SK-N-MC (cell line): Measurements from ENCODE around the gene POR.

Source experiments
- DNase-seq: peaks from one replicate; pipeline ENCODE4 v3.0.0-alpha.2; 2011; ENCODE audit warnings: low read depth, low spot score
- H3K27ac ChIP-seq: fragments of 200-600 bp; sonication (generic); 2 replicates; pipeline ENCODE4 v1.5.1; 2016; ENCODE audit warnings: mixed run types
- H3K36me3 ChIP-seq: fragments of 200-600 bp; sonication (generic); 2 replicates; pipeline ENCODE4 v1.6.1; 2017; ENCODE audit warnings: antibody characterized with exemption, low read length, mixed read lengths; ENCODE audit not compliant: insufficient read depth
- H3K4me3 ChIP-seq: fragments of 200-600 bp; sonication (generic); 2 replicates; pipeline ENCODE4 v1.5.1; 2016
- H3K9ac ChIP-seq: fragments of 200-600 bp; sonication (generic); 2 replicates; pipeline ENCODE4 v1.8.0; 2017; ENCODE audit warnings: mixed run types, mixed read lengths; ENCODE audit not compliant: insufficient read length
- H3K9me3 ChIP-seq: fragments of 200-600 bp; sonication (generic); 2 replicates; pipeline ENCODE4 v1.6.1; 2017; ENCODE audit warnings: low read depth, mild to moderate bottlenecking, antibody characterized with exemption, low read length, moderate library complexity, mixed read lengths
- EZH2 ChIP-seq: fragments of 200-600 bp; sonication (generic); IDR thresholded peaks from one replicate; pipeline ENCODE4 v1.6.1; 2017; ENCODE audit warnings: antibody characterized with exemption
- FOXP2 ChIP-seq: optimal IDR thresholded peaks from 2 replicates; pipeline ENCODE3; 2011; ENCODE audit warnings: mild to moderate bottlenecking, moderate library complexity; ENCODE audit not compliant: insufficient read depth; ENCODE audit errors: extremely low read length, control extremely low read depth
- POLR2AphosphoS5 ChIP-seq: IDR thresholded peaks from 2 replicates; pipeline ENCODE4 v1.6.1; 2012; ENCODE audit warnings: mild to moderate bottlenecking, low read depth, low read length, borderline replicate concordance

The POR gene

GRCh38 chr7:75982306-75983064 is 67.5 kb downstream of the POR start:
- H3K9ac ChIP-seq: no peak overlapping the region
- no peaks in the 10 kb centered on the region; the same call in 1 of the 2 replicates for H3K36me3 ChIP-seq
- H3K9me3 ChIP-seq: no peaks in the 10 kb centered on the region
- H3K27ac ChIP-seq: no peak overlapping the region
- TF ChIP-seq EZH2: no peak
- TF ChIP-seq FOXP2: no peak
- no peak for DNase-seq
- no peak overlapping the region for H3K4me3 ChIP-seq

GRCh38 chr7:75983471-75984129 is 68.6 kb downstream of the POR start:
- Histone ChIP-seq H3K36me3 (no peaks in the 10 kb centered on the region; the same call in 1 of the 2 replicates), H3K27ac (no peak overlapping the region), H3K9ac (no peak overlapping the region), H3K9me3 (no peaks in the 10 kb centered on the region), H3K4me3 (no peak overlapping the region)
- TF ChIP-seq EZH2: no peak
- no peak for TF ChIP-seq POLR2AphosphoS5
- TF ChIP-seq FOXP2: no peak
- DNase-seq: no peak

- DNase-seq: no peak
- TF ChIP-seq EZH2: no peak
- TF ChIP-seq FOXP2: no peak
- no peak for TF ChIP-seq POLR2AphosphoS5
- no peak overlapping the region for H3K9ac ChIP-seq
- no peaks in the 10 kb centered on the region for H3K9me3 ChIP-seq
- H3K4me3 ChIP-seq: no peak overlapping the region
- no peak overlapping the region for H3K27ac ChIP-seq
- H3K36me3 ChIP-seq: no peaks in the 10 kb centered on the region; the same call in 1 of the 2 replicates
Observed at GRCh38 chr7:75984130-75985008, 69.4 kb downstream of the POR start.

DNA sequence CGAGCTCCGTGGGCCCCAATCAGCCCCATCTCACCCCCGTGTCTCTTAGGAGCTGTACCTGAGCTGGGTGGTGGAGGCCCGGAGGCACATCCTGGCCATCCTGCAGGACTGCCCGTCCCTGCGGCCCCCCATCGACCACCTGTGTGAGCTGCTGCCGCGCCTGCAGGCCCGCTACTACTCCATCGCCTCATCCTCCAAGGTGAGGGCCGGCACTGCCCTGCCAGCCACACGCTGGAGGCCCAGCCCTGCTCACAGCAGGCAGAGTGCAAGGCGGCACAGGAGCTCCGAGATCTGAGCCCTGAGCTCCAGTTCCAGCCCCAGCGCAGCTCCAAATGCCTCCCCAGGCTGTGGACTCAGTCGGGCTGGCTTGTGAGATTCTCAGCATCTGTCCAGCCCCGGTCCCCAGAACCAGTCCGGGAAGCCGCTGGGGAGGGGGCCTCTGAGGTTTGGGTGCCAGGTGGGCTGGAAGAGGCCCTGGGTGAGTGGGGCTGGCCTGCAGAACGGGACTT is 70.1 kb downstream of the POR start:
- Histone ChIP-seq H3K27ac (no peak overlapping the region), H3K9me3 (no peaks in the 10 kb centered on the region), H3K4me3 (no peak overlapping the region), H3K36me3 (no peaks in the 10 kb centered on the region; the same call in 1 of the 2 replicates), H3K9ac (no peak overlapping the region)
- no peak for DNase-seq
- TF ChIP-seq FOXP2: no peak
- TF ChIP-seq EZH2: no peak
- no peak for TF ChIP-seq POLR2AphosphoS5

DNA sequence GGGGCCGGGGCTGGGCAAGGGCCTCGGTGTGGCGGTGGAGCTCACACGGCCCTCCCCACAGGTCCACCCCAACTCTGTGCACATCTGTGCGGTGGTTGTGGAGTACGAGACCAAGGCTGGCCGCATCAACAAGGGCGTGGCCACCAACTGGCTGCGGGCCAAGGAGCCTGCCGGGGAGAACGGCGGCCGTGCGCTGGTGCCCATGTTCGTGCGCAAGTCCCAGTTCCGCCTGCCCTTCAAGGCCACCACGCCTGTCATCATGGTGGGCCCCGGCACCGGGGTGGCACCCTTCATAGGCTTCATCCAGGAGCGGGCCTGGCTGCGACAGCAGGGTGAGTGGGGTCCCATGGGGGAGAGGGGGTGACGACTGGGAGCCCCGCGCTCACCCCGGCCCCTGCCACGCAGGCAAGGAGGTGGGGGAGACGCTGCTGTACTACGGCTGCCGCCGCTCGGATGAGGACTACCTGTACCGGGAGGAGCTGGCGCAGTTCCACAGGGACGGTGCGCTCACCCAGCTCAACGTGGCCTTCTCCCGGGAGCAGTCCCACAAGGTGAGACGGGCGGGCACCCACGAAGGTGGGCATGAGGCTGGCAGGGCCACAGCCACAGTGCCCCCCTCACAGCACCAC is 70.7 kb downstream of the POR start:
- Histone ChIP-seq H3K27ac (no peak overlapping the region), H3K9me3 (no peaks in the 10 kb centered on the region), H3K36me3 (no peaks in the 10 kb centered on the region; the same call in 1 of the 2 replicates), H3K9ac (no peak overlapping the region), H3K4me3 (no peak overlapping the region)
- TF ChIP-seq EZH2: no peak
- no peak for TF ChIP-seq POLR2AphosphoS5
- no peak for DNase-seq

DNA sequence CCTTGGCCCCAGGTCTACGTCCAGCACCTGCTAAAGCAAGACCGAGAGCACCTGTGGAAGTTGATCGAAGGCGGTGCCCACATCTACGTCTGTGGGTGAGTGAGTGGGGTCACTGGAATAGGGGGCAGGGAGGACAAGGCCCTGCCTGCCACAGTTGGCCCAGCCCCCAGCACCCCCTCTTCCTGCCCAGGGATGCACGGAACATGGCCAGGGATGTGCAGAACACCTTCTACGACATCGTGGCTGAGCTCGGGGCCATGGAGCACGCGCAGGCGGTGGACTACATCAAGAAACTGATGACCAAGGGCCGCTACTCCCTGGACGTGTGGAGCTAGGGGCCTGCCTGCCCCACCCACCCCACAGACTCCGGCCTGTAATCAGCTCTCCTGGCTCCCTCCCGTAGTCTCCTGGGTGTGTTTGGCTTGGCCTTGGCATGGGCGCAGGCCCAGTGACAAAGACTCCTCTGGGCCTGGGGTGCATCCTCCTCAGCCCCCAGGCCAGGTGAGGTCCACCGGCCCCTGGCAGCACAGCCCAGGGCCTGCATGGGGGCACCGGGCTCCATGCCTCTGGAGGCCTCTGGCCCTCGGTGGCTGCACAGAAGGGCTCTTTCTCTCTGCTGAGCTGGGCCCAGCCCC is 71.3 kb downstream of the POR start:
- no peak for DNase-seq
- H3K4me3 ChIP-seq: no peak overlapping the region
- no peak overlapping the region for H3K27ac ChIP-seq
- no peaks in the 10 kb centered on the region; the same call in 1 of the 2 replicates for H3K36me3 ChIP-seq
- TF ChIP-seq EZH2 (no peak), FOXP2 (no peak), POLR2AphosphoS5 (no peak)
- H3K9me3 ChIP-seq: no peaks in the 10 kb centered on the region
- no peak overlapping the region for H3K9ac ChIP-seq

DNA sequence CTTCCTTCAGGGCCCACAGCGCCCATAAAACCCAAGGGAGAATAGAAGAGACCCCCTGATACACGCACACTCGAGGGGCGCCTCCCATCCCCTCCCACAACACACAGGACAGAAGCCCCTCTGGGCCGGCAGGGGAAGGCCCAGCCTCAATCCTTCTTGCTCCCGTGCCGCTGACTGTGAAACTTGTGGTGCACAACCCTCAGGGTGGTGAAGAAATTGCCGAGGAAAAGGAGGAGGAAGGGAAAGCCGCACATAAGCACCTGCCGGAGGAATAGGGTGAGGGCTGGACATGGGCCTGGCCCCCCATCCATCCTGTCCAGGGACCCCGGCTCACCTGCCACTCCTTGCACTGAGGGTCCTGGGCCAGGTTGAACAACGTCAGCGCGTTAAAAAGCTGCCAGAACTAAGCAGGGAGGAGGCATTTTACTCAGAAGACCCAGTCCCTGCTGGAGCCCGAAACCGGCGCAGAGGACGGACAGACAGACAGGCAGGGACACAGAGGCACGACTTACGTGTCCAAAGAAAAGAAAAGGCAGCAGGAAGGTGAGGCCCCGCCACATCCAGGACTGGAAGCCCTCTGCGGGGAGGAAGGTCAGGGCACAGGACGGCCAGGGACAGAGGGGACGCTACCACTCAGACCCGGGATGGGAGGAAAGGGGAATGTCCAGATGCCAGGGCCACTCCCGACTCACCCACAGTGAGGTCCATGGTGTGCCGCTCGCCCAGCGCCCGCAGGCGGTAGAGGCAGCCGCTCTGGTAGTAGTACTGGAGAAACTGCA is 72.3 kb downstream of the POR start:
- Histone ChIP-seq H3K36me3 (no peaks in the 10 kb centered on the region; the same call in 1 of the 2 replicates), H3K9me3 (no peaks in the 10 kb centered on the region), H3K4me3 (no peak overlapping the region), H3K9ac (no peak overlapping the region), H3K27ac (no peak overlapping the region)
- no peak for DNase-seq
- TF ChIP-seq FOXP2: no peak
- TF ChIP-seq EZH2: no peak
- TF ChIP-seq POLR2AphosphoS5: no peak
